Prostate gland (tissue), 2 donors: Measurements from ENCODE around the gene POC1B.

ENCODE experiments used
- CTCF ChIP-seq, 4 experiments: fragments of 200-600 bp in 2 of 4; fragments of 450-650 bp in 2 of 4; sonication (generic) in 2 of 4; IDR thresholded peaks; 1 replicate in 3 of 4; 2 replicates in 1 of 4; pipeline ENCODE4 v1.5.1; 2016 to 2019; ENCODE audit warnings: antibody characterized with exemption in 4 of 4, mild to moderate bottlenecking in 2 of 4, moderate library complexity in 2 of 4
- POLR2A ChIP-seq: fragments of 450-650 bp; IDR thresholded peaks from one replicate; pipeline ENCODE4 v1.6.1; 2016; ENCODE audit warnings: antibody characterized with exemption, mild to moderate bottlenecking

DNA sequence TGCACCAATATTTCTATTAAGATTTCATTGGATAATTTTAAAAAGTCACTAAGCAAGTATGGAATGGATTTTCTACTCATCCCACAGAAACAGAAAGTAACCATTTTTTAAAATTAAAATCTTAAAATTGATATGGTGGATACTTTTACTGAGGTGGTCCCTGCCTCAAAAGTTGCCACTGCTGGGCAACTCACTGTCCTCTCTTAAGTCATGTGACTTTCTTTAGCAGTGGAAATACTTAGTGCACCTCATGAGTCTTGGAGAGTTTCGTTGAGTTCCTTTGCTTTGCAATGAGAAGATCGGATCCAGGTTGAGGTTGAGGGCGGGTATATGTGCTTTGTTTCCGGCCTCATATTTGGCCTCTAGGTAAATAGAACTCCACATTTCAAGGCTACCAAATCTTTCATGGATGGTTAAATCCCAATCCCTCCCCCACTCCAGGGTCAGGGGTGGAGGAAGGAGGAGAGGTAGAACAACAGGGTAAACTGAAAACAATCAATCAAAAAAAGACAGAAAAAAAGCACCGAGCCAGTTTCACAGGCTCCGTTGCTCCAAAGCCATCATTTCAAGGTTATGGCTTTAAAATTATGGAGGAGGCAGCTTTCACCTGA is 134.0 kb downstream of the POC1B start:
- no peak for TF ChIP-seq POLR2A
- TF ChIP-seq CTCF (IDR thresholded peaks at IDR 0.05): no peak
